ENCODE results near the gene VWA3A.
"Not testable (repeated sequence)": the region's sequence is repeated elsewhere in the genome, so short reads cannot be mapped to it uniquely, and the experiment has no call there.

VWA3A gene

GRCh38 chr16:22078656-22079055 is 13.7 kb upstream of the VWA3A start:
- DNase-seq (ENCODE audit: low read depth, low spot score): no peak
- no peak overlapping the region for H3K27ac ChIP-seq

- DNase-seq (ENCODE audit: low read depth, low spot score): no peak
- H3K27ac ChIP-seq: no peak overlapping the region
Measured at GRCh38 chr16:22081050-22081449, 11.3 kb upstream of the VWA3A start.

- DNase-seq (ENCODE audit: low read depth, low spot score): no peak
- no peak overlapping the region for H3K27ac ChIP-seq
Measured at GRCh38 chr16:22086440-22086839, 5.9 kb upstream of the VWA3A start.

GRCh38 chr16:22088642-22089041 is 3.7 kb upstream of the VWA3A start:
- no peak for DNase-seq (ENCODE audit: low read depth, low spot score)
- no peak overlapping the region for H3K27ac ChIP-seq

GRCh38 chr16:22089910-22090309 is 2.4 kb upstream of the VWA3A start:
- no peak for DNase-seq (ENCODE audit: low read depth, low spot score)
- H3K27ac ChIP-seq: no peak overlapping the region

- no peak overlapping the region for H3K27ac ChIP-seq
- DNase-seq (ENCODE audit: low read depth, low spot score): no peak
Measured at GRCh38 chr16:22091721-22092120, 620 bp upstream of the VWA3A start.

GRCh38 chr16:22093331-22093730 is 990 bp downstream of the VWA3A start:
- H3K27ac ChIP-seq: no peak overlapping the region
- DNase-seq (ENCODE audit: low read depth, low spot score): no peak

GRCh38 chr16:22093996-22094395 is 1.7 kb downstream of the VWA3A start:
- no peak for DNase-seq (ENCODE audit: low read depth, low spot score)
- no peak overlapping the region for H3K27ac ChIP-seq

GRCh38 chr16:22098405-22099255 is 6.3 kb downstream of the VWA3A start:
- DNase-seq (ENCODE audit: low read depth, low spot score): no peak
- no peak overlapping the region for H3K27ac ChIP-seq

- no peak for DNase-seq (ENCODE audit: low read depth, low spot score)
- no peak overlapping the region for H3K27ac ChIP-seq
Measured at GRCh38 chr16:22099256-22099975, 7.1 kb downstream of the VWA3A start.

GRCh38 chr16:22103441-22103840 is 11.1 kb downstream of the VWA3A start:
- DNase-seq (ENCODE audit: low read depth, low spot score): no peak
- H3K27ac ChIP-seq: no peak overlapping the region

GRCh38 chr16:22109258-22109898 is 17.0 kb downstream of the VWA3A start:
- no peak for DNase-seq (ENCODE audit: low read depth, low spot score)
- no peak overlapping the region for H3K27ac ChIP-seq

GRCh38 chr16:22111629-22112028 is 19.3 kb downstream of the VWA3A start:
- not testable (repeated sequence) for H3K27ac ChIP-seq; DNase-seq (ENCODE audit: low read depth, low spot score)

GRCh38 chr16:22116095-22116700 is 23.9 kb downstream of the VWA3A start:
- no peak for DNase-seq (ENCODE audit: low read depth, low spot score)
- H3K27ac ChIP-seq: no peak overlapping the region

- H3K27ac ChIP-seq: peak overlapping the region; percentile 46
- peak; percentile 85 for DNase-seq (ENCODE audit: low read depth, low spot score)
Measured at GRCh38 chr16:22117609-22118008, 25.3 kb downstream of the VWA3A start.

GRCh38 chr16:22120440-22120839 is 28.1 kb downstream of the VWA3A start:
- no peak for DNase-seq (ENCODE audit: low read depth, low spot score)
- no peak overlapping the region for H3K27ac ChIP-seq

- DNase-seq (ENCODE audit: low read depth, low spot score): no peak
- H3K27ac ChIP-seq: no peak overlapping the region
Measured at GRCh38 chr16:22122239-22122638, 29.9 kb downstream of the VWA3A start.

GRCh38 chr16:22123146-22123545 is 30.8 kb downstream of the VWA3A start:
- DNase-seq (ENCODE audit: low read depth, low spot score): no peak
- no peak overlapping the region for H3K27ac ChIP-seq

GRCh38 chr16:22123759-22124490 is 31.6 kb downstream of the VWA3A start:
- no peak for DNase-seq (ENCODE audit: low read depth, low spot score)
- H3K27ac ChIP-seq: no peak overlapping the region

All from epithelial cell of prostate (primary cell).